Body of pancreas (tissue), 4 donors: ENCODE data around the gene AOX1. TPM values are rescaled to one million over a fixed set of nuclear protein-coding genes. Genes with fewer than 3 reads are reported as not detected.
"Not testable (repeated sequence)": the region's sequence is repeated elsewhere in the genome, so short reads cannot be mapped to it uniquely, and the experiment has no call there.

Experiments used
- ATAC-seq: fragments of 150-250 bp; one replicate; pipeline ENCODE4 v1.9.1; 2016
- DNase-seq, 4 donors: peaks; one replicate each; pipeline ENCODE4 v3.0.0-alpha.2; 2019
- H3K27ac ChIP-seq, 4 donors: fragments of 200-600 bp; sonication (generic); 1 replicate in 3 of 4; 2 replicates in 1 of 4; pipeline versions ENCODE4 v1.5.1 to v1.6.1; 2016 to 2019; ENCODE audit warnings: mild to moderate bottlenecking in 1 of 4, mixed read lengths in 1 of 4, moderate library complexity in 1 of 4
- H3K27me3 ChIP-seq, 2 donors: fragments of 200-600 bp; sonication (generic); one replicate each; pipeline ENCODE4 v1.6.0; 2016; ENCODE audit warnings: mild to moderate bottlenecking in 1 of 2
- H3K36me3 ChIP-seq, 2 donors: fragments of 200-600 bp; sonication (generic); replicated peaks in 1 of 2; 2 replicates each; pipeline ENCODE4 v1.5.1; 2016; ENCODE audit warnings: low read depth in 2 of 2; ENCODE audit not compliant: insufficient read depth in 1 of 2
- H3K4me1 ChIP-seq: fragments of 200-600 bp; sonication (generic); one replicate; pipeline ENCODE4 v1.6.0; 2016
- H3K4me3 ChIP-seq, 2 donors: fragments of 200-600 bp; sonication (generic); 1 replicate in 1 of 2; 2 replicates in 1 of 2; pipeline ENCODE4 v1.5.1; 2016 to 2019
- H3K9me3 ChIP-seq, 3 donors: fragments of 200-600 bp; sonication (generic); 1 replicate in 2 of 3; 2 replicates in 1 of 3; pipeline ENCODE4 v1.5.1; 2016
- CTCF ChIP-seq, 7 experiments: fragments of 450-650 bp in 4 of 7; fragments of 200-600 bp in 3 of 7; sonication (generic) in 3 of 7; IDR thresholded peaks; one replicate each; pipeline ENCODE4 v1.5.1; 2016 to 2019; ENCODE audit warnings: antibody characterized with exemption in 7 of 7
- POLR2A ChIP-seq, 3 donors: fragments of 450-650 bp; IDR thresholded peaks; one replicate each; pipeline ENCODE4 v1.6.1; 2016; ENCODE audit warnings: antibody characterized with exemption in 3 of 3, mild to moderate bottlenecking in 2 of 3
- WGBS, 2 donors: methylation state at CpG; one replicate each; pipeline ENCODE4 v1.1.5; 2017; 5-methylcytosine and 5-hydroxymethylcytosine counted together
- intact Hi-C: fragments of 100-400 bp; cut with DNase I; formaldehyde crosslinking; loops from one replicate; pipeline ENCODE4 v1.15.1; 2023
- total RNA-seq, 2 donors: library from RNA; depleted of rRNA; stranded (reverse); fragments of >200 nt; gene quantifications; one replicate each; pipeline ENCODE4 v1.1.0, GENCODE V29; 2016

The AOX1 gene
- total RNA-seq = 10 to 100 TPM; 60.0 to 75.0 TPM

DNA sequence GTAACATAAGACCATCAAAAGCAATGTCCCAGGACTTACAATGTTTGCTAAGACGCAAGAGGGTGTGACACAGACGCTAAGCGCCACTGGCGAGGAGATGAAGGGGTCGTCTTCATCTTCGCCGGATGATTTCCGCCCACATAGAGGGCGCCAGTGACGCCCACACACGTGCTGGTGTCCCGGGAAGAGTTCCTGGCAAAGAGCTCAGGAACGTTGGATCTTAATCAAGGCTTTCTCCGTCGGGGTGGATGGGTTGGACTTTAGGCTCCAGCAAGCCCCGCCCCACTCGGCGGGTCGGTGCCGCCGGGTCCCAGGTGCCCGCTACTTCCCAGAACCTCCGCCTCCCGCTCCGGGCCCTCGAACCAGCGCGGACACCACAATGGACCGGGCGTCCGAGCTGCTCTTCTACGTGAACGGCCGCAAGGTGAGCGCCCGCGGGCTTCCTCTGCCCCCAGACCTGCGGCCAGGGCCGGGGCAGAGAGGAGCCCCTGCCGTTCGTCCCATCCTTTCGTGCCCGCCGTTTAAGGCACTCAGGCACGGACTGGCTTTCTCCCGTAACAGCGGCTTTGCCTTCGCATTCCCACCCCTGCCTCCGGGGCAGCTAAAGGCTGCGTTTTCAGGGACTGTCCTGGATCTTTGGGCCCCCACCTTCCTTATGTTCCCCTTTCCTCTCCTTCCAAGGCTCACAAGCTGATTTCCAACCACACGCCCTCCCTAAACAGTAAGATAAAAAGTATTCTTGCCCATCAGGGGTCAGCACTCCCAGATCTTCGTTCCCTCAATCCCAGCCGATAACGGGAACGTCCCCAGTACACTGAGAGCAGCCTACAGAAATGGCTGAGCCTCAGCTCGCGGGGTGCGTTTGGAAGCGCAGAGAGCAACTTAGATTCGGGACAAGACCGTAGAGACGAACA is at the start of gene AOX1:
TSS of gene AOX1 (plus strand) at position 285 of the 914 bp plus-strand sequence. CDS start at position 380, 95 bp downstream.
- peak within 1 kb of the TSS in 3 of 4 donors; percentile 73 to 79 (median 79) for H3K27ac ChIP-seq
- peak; percentile 74 to 85 (median 80) for DNase-seq
- ATAC-seq = peak; percentile 81
- peak in 1 of 7 experiments; percentile 3 for TF ChIP-seq CTCF (IDR thresholded peaks at IDR 0.05)
- peak in 2 of 3 donors; percentile 70 to 75 for TF ChIP-seq POLR2A (IDR thresholded peaks at IDR 0.05)
- peak within 1 kb of the TSS; percentile 20 to 80 for H3K4me3 ChIP-seq
- intact Hi-C loops = no loop called here
- no peaks in the 10 kb centered on the region for H3K9me3 ChIP-seq
- H3K36me3 ChIP-seq = no peaks in the 10 kb centered on the region
- H3K4me1 ChIP-seq = peaks cover 35% of the 10 kb centered on the region
- 2 to 3% methylated on average over 38 to 62 of the region's 62 CpGs for WGBS, 2 donors
- no peaks in the 10 kb centered on the region for H3K27me3 ChIP-seq

DNA sequence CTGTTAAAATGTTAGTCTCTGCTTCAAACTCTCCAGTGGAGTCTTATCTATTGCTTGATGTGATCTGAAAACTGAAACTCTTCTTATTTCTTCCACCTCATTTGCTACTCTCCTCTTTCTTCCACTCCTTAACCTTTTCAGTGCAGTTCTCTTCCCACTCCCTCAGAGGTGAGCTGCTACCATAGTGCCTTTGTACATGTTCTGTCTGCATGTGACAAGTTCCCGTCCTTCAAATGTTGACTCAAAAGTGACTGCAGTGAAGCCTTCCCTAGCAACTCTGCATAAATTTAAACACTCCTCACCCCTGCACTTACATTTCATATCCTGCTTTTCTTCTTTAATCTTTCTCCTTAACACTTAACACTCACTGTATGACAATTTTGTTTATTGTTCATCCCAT is 47.7 kb upstream of the AOX1 start:
- ATAC-seq = no peak
- intact Hi-C loops = no loop called here

DNA sequence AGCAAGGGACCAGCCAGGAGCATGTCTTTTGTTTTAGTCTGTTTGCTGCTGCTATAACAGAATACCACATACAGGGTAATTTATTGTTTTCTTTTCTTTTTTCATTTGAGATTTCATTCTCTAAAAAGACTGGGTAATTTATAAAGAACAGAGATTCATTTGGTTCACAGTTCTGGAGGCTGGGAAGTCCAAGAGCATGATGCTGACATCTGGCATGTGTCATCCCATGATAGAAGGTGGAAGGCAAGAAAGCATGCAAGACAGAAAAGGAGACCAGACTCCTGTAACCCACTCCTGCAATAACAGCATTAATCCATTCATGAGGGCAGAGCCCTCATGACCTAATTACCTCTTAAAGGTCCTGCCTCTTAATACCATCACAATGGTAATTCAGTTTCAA is 45.0 kb upstream of the AOX1 start:
- intact Hi-C loops = no loop called here
- no peak for ATAC-seq
- Histone ChIP-seq H3K36me3 (no peaks in the 10 kb centered on the region), H3K4me1 (no peaks in the 10 kb centered on the region), H3K27ac (no peak overlapping the region), H3K4me3 (no peak overlapping the region), H3K27me3 (no peaks in the 10 kb centered on the region), H3K9me3 (no peaks in the 10 kb centered on the region)
- no peak for TF ChIP-seq POLR2A (IDR thresholded peaks at IDR 0.05)
- no peak for TF ChIP-seq CTCF (IDR thresholded peaks at IDR 0.05)
- no peak for DNase-seq

More for the DNA sequence above, 47.7 kb upstream of the AOX1 start:
- no peak for DNase-seq
- Histone ChIP-seq H3K27ac (no peak overlapping the region), H3K27me3 (no peaks in the 10 kb centered on the region), H3K36me3 (no peaks in the 10 kb centered on the region), H3K4me3 (no peak overlapping the region), H3K9me3 (no peaks in the 10 kb centered on the region), H3K4me1 (no peaks in the 10 kb centered on the region)
- no peak for TF ChIP-seq POLR2A (IDR thresholded peaks at IDR 0.05)
- no peak for TF ChIP-seq CTCF (IDR thresholded peaks at IDR 0.05)
- 71 to 73% methylated on average over 1 of the region's 1 CpG for WGBS, 2 donors

GRCh38 chr2:200566596-200566995 is 19.2 kb upstream of the AOX1 start:
- ATAC-seq, H3K36me3 ChIP-seq, H3K27ac ChIP-seq, intact Hi-C loops, H3K27me3 ChIP-seq, H3K9me3 ChIP-seq, DNase-seq, H3K4me3 ChIP-seq, H3K4me1 ChIP-seq: not testable (repeated sequence)
- 91 to 93% methylated on average over 8 to 12 of the region's 12 CpGs for WGBS, 2 donors

GRCh38 chr2:200567932-200568331 is 17.9 kb upstream of the AOX1 start:
- Histone ChIP-seq H3K36me3 (no peaks in the 10 kb centered on the region), H3K27me3 (no peaks in the 10 kb centered on the region), H3K4me1 (no peaks in the 10 kb centered on the region), H3K9me3 (no peaks in the 10 kb centered on the region), H3K27ac (no peak overlapping the region), H3K4me3 (no peak overlapping the region)
- DNase-seq (no peak), ATAC-seq (no peak)
- no peak for TF ChIP-seq CTCF (IDR thresholded peaks at IDR 0.05)
- intact Hi-C loops = no loop called here
- 84 to 92% methylated on average over 3 of the region's 3 CpGs for WGBS, 2 donors
